DOHH2 (cell line): ENCODE measurements around the gene SUMF1.

Experiments
- H3F3A ChIP-seq: fragments of 200-600 bp; sonication (generic), shearing (Covaris generic); 2 replicates; pipeline ENCODE4 v1.6.0; 2016; ENCODE audit warnings: antibody characterized with exemption, mild to moderate bottlenecking; ENCODE audit not compliant: control insufficient read depth, insufficient read depth
- H3K27ac ChIP-seq: fragments of 200-600 bp; sonication (generic); 2 replicates; pipeline ENCODE4 v1.5.1; 2014; ENCODE audit warnings: low read depth, mild to moderate bottlenecking, low read length, moderate library complexity
- H3K27me3 ChIP-seq: fragments of 200-600 bp; sonication (generic); 2 replicates; pipeline ENCODE4 v1.6.1; 2014; ENCODE audit warnings: mild to moderate bottlenecking, low read length, mixed read lengths; ENCODE audit not compliant: control insufficient read depth
- H3K36me3 ChIP-seq: fragments of 200-600 bp; sonication (generic); 2 replicates; pipeline ENCODE4 v1.6.1; 2014; ENCODE audit warnings: mild to moderate bottlenecking, low read length, moderate library complexity, mixed read lengths; ENCODE audit not compliant: control insufficient read depth
- H3K4me1 ChIP-seq: fragments of 200-600 bp; sonication (generic); 2 replicates; pipeline ENCODE4 v1.6.1; 2014; ENCODE audit warnings: mild to moderate bottlenecking, low read length, mixed read lengths; ENCODE audit not compliant: control insufficient read depth
- H3K4me2 ChIP-seq: fragments of 200-600 bp; sonication (generic); 2 replicates; pipeline ENCODE4 v1.6.0; 2014; ENCODE audit warnings: mild to moderate bottlenecking, low read length, moderate library complexity
- H3K4me3 ChIP-seq: fragments of 200-600 bp; sonication (generic); 2 replicates; pipeline ENCODE4 v1.5.1; 2014; ENCODE audit warnings: mild to moderate bottlenecking, low read length, mixed read lengths
- H3K79me2 ChIP-seq: fragments of 200-600 bp; sonication (generic); 2 replicates; pipeline ENCODE4 v1.6.1; 2014; ENCODE audit warnings: mild to moderate bottlenecking, low read length, mixed read lengths; ENCODE audit not compliant: control insufficient read depth
- H3K9me2 ChIP-seq: fragments of 200-600 bp; sonication (generic); replicated peaks from 2 replicates; pipeline ENCODE4 v1.6.1; 2014; ENCODE audit warnings: mild to moderate bottlenecking, low read length, mixed read lengths; ENCODE audit not compliant: control insufficient read depth
- H3K9me3 ChIP-seq: fragments of 200-600 bp; sonication (generic); 2 replicates; pipeline ENCODE4 v1.6.1; 2014; ENCODE audit warnings: antibody characterized with exemption, low read length, mixed read lengths; ENCODE audit not compliant: control insufficient read depth, insufficient read depth
- H4K20me1 ChIP-seq: fragments of 200-600 bp; sonication (generic); 2 replicates; pipeline ENCODE4 v1.6.0; 2014; ENCODE audit warnings: low read depth, mild to moderate bottlenecking, antibody characterized with exemption, low read length, moderate library complexity; ENCODE audit not compliant: control insufficient read depth, insufficient read depth
- CTCF ChIP-seq: fragments of 200-600 bp; sonication (generic); IDR thresholded peaks from one replicate; pipeline ENCODE4 v1.5.1; 2014; ENCODE audit warnings: antibody characterized with exemption, mild to moderate bottlenecking, low read depth, low read length; ENCODE audit not compliant: poor library complexity, severe bottlenecking
- EZH2phosphoT487 ChIP-seq: fragments of 200-600 bp; sonication (generic); IDR thresholded peaks from 2 replicates; pipeline ENCODE4 v1.6.1; 2017; ENCODE audit warnings: borderline replicate concordance, mild to moderate bottlenecking, antibody characterized with exemption, low read length, moderate library complexity, mixed read lengths

SUMF1 gene

GRCh38 chr3:4409415-4409814, 57.7 kb downstream of the SUMF1 start:
- no peak for TF ChIP-seq EZH2phosphoT487
- no peak for TF ChIP-seq CTCF
- Histone ChIP-seq H3K79me2 (no peaks in the 10 kb centered on the region), H3K36me3 (peaks cover 4% of the 10 kb centered on the region), H3K4me1 (no peaks in the 10 kb centered on the region), H3K4me2 (no peak overlapping the region), H3K4me3 (no peak overlapping the region), H3F3A (no peaks in the 10 kb centered on the region), H3K27ac (no peak overlapping the region), H4K20me1 (no peaks in the 10 kb centered on the region), H3K9me2 (no peaks in the 10 kb centered on the region), H3K27me3 (no peaks in the 10 kb centered on the region), H3K9me3 (no peaks in the 10 kb centered on the region)

GRCh38 chr3:4408958-4409357, 58.1 kb downstream of the SUMF1 start:
- H3K9me3 ChIP-seq, result no peaks in the 10 kb centered on the region
- H3K4me2 ChIP-seq, result no peak overlapping the region
- H3K36me3 ChIP-seq, result peaks cover 4% of the 10 kb centered on the region
- H3K79me2 ChIP-seq, result no peaks in the 10 kb centered on the region
- no peaks in the 10 kb centered on the region for H3K27me3 ChIP-seq
- H3F3A ChIP-seq, result no peaks in the 10 kb centered on the region
- no peak overlapping the region for H3K4me3 ChIP-seq
- no peak for TF ChIP-seq EZH2phosphoT487
- H3K9me2 ChIP-seq, result no peaks in the 10 kb centered on the region
- no peaks in the 10 kb centered on the region for H4K20me1 ChIP-seq
- H3K27ac ChIP-seq, result no peak overlapping the region
- H3K4me1 ChIP-seq, result no peaks in the 10 kb centered on the region

- Histone ChIP-seq H3K4me1 (no peaks in the 10 kb centered on the region), H3K27ac (no peak overlapping the region), H3K4me3 (no peak overlapping the region), H3K9me2 (no peaks in the 10 kb centered on the region), H3K36me3 (peaks cover 4% of the 10 kb centered on the region), H3K9me3 (no peaks in the 10 kb centered on the region), H3K79me2 (no peaks in the 10 kb centered on the region), H3K4me2 (no peak overlapping the region), H3K27me3 (no peaks in the 10 kb centered on the region), H4K20me1 (no peaks in the 10 kb centered on the region), H3F3A (no peaks in the 10 kb centered on the region)
- TF ChIP-seq CTCF (no peak), EZH2phosphoT487 (no peak)
These were observed 59.1 kb downstream of the SUMF1 start for GRCh38 chr3:4407941-4408340.

GRCh38 chr3:4406746-4407568, 60.1 kb downstream of the SUMF1 start:
- Histone ChIP-seq H3K27ac (no peak overlapping the region), H3K4me2 (no peak overlapping the region)

More at GRCh38 chr3:4406746-4407568, 60.1 kb downstream of the SUMF1 start:
- TF ChIP-seq CTCF (no peak), EZH2phosphoT487 (no peak)
- Histone ChIP-seq H3K36me3 (peaks cover 4% of the 10 kb centered on the region), H3K4me3 (no peak overlapping the region), H3K9me2 (no peaks in the 10 kb centered on the region), H3K4me1 (no peaks in the 10 kb centered on the region), H4K20me1 (no peaks in the 10 kb centered on the region), H3F3A (no peaks in the 10 kb centered on the region), H3K79me2 (no peaks in the 10 kb centered on the region), H3K9me3 (no peaks in the 10 kb centered on the region), H3K27me3 (no peaks in the 10 kb centered on the region)
